MCF 10A (cell line): ENCODE measurements around the gene E2F8. TPM values are rescaled to one million over a fixed set of nuclear protein-coding genes. Genes with fewer than 3 reads are reported as not detected.

Experiments
- BruUV-seq: library from RNA; stranded (reverse); fragments of 400-500 nt; replicated peaks from 2 replicates; lab custom pipeline; 2021; lab: Mats Ljungman, UMichigan
- CTCF ChIA-PET: fragments of 300-600 bp; sonication (Branson Sonifier 250); formaldehyde crosslinking; extraction: SDS; loops from one replicate; lab custom pipeline; 2021; ENCODE audit warnings: antibody characterized with exemption, inconsistent platforms; lab: Yijun Ruan, JAX
- POLR2A ChIA-PET: fragments of 300-600, 350-650 bp; sonication (Branson Sonifier 250); formaldehyde crosslinking; extraction: SDS; loops from one replicate; lab custom pipeline; 2020; ENCODE audit warnings: antibody characterized with exemption, inconsistent platforms; lab: Yijun Ruan, JAX
- DNase-seq: peaks from one replicate; pipeline ENCODE4 v3.0.0-alpha.2; 2018; ENCODE audit not compliant: unreplicated experiment
- H3K27ac Mint-ChIP-seq: one replicate; pipeline ENCODE4 v1.8.0; 2022; ENCODE audit warnings: mild to moderate bottlenecking, low read depth, mixed read lengths; ENCODE audit not compliant: unreplicated experiment
- H3K27me3 Mint-ChIP-seq: one replicate; pipeline ENCODE4 v1.8.0; 2022; ENCODE audit warnings: mixed read lengths; ENCODE audit not compliant: insufficient read depth, unreplicated experiment
- H3K36me3 Mint-ChIP-seq: one replicate; pipeline ENCODE4 v1.8.0; 2022; ENCODE audit warnings: mild to moderate bottlenecking, moderate library complexity, mixed read lengths; ENCODE audit not compliant: insufficient read depth, unreplicated experiment
- H3K4me1 Mint-ChIP-seq: one replicate; pipeline ENCODE4 v1.8.0; 2022; ENCODE audit warnings: mixed read lengths; ENCODE audit not compliant: insufficient read depth, unreplicated experiment
- H3K4me3 Mint-ChIP-seq: one replicate; pipeline ENCODE4 v1.8.0; 2022; ENCODE audit warnings: mild to moderate bottlenecking, moderate library complexity, mixed read lengths; ENCODE audit not compliant: unreplicated experiment
- H3K9me3 Mint-ChIP-seq: one replicate; pipeline ENCODE4 v1.8.0; 2022; ENCODE audit warnings: mixed read lengths; ENCODE audit not compliant: unreplicated experiment
- CTCF ChIP-seq: fragments of 200-600 bp; IDR thresholded peaks from one replicate; pipeline ENCODE4 v1.8.0; 2022; ENCODE audit warnings: antibody characterized with exemption, mild to moderate bottlenecking; ENCODE audit not compliant: unreplicated experiment
- intact Hi-C: fragments of 100-400 bp; cut with micrococcal nuclease; formaldehyde crosslinking; loops from 2 replicates; pipeline ENCODE4 v1.14.1; 2022
- total RNA-seq: library from RNA; stranded (reverse); gene quantifications from 2 replicates; pipeline ENCODE4 v1.2.3, GENCODE V29; 2022

E2F8 gene
- total RNA-seq, 1 experiment from 2014 or later: 1.2 TPM

DNA sequence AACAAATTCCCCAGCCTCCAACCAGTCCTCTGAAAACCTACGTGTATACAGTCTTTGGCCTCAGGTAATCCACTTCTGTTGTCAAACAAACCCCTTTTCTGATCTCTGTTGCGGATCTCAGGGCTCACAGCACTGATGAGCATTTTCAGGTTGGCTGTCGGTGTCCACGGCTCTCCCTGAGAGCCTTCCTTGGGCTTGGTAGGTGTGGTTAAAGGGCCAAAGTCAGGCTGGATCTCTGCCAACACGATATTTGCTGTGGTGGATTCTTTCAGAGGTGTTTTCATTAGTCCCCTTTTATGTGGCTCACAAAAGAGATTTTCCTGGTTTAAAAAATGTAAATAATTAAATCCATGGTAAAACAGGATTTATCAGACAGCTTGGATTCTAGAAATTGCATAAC is 2.9 kb downstream of the E2F8 start:
- BruUV-seq: no TSS peak
- POLR2A ChIA-PET: interaction anchor here (0.6 kb wide), 2 partner anchors 31 to 121 kb away, joined by 3 to 4 read pairs; no protein-coding TSS in a partner anchor
- intact Hi-C loops: no loop called here
- H3K9me3 Mint-ChIP-seq: no peaks in the 10 kb centered on the region
- no peaks in the 10 kb centered on the region for H3K36me3 Mint-ChIP-seq
- H3K27ac Mint-ChIP-seq: no peak overlapping the region
- no peak for TF ChIP-seq CTCF
- H3K4me1 Mint-ChIP-seq: peaks cover 9% of the 10 kb centered on the region
- no peaks in the 10 kb centered on the region for H3K27me3 Mint-ChIP-seq
- no peak for DNase-seq
- CTCF ChIA-PET: interaction anchor here (1.7 kb wide), 1 partner anchor 167 kb away, joined by 7 read pairs; no protein-coding TSS in a partner anchor
- H3K4me3 Mint-ChIP-seq: no peak overlapping the region

- CTCF ChIA-PET: interaction anchor here (1.7 kb wide), 1 partner anchor 167 kb away, joined by 7 read pairs; no protein-coding TSS in a partner anchor
- BruUV-seq: no TSS peak
- POLR2A ChIA-PET: no interaction called here
- no peaks in the 10 kb centered on the region for H3K36me3 Mint-ChIP-seq
- no peak for TF ChIP-seq CTCF
- intact Hi-C loops: no loop called here
- no peak overlapping the region for H3K27ac Mint-ChIP-seq
- no peaks in the 10 kb centered on the region for H3K27me3 Mint-ChIP-seq
- H3K4me1 Mint-ChIP-seq: peaks cover 12% of the 10 kb centered on the region
- H3K4me3 Mint-ChIP-seq: no peak overlapping the region
- H3K9me3 Mint-ChIP-seq: no peaks in the 10 kb centered on the region
- DNase-seq: no peak
Measured at GRCh38 chr11:19237381-19237780, 3.4 kb downstream of the E2F8 start.

DNA sequence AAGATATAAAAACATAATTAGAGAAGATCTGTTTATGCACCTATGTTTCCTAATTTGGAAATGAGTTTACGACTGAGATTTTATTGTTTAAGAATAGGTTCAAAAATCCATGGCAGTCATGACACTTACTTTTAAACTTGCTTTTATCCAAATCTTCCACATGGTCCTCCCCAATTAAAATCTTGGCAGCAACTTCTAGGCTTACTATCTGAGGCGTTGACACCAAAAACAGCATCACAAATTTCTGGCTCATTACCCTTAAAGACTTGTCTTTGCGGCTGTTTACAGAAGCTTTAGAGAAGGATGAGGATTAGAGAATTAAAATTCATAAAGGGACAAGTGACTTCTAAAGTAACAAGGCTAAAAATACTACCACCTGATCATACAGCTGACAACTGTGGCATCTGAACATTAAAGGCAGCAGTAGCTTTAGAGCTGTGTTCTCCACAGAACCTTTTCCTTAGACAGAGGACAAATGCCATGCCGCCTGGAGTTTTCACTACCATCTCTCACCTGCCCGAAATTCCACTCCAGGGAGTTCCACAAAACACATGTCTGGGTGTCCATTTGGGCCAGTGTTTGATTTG is 6.4 kb downstream of the E2F8 start:
- no peaks in the 10 kb centered on the region for H3K9me3 Mint-ChIP-seq
- no peak for DNase-seq
- BruUV-seq: no TSS peak
- intact Hi-C loops: no loop called here
- peaks cover 12% of the 10 kb centered on the region for H3K4me1 Mint-ChIP-seq
- no peak for TF ChIP-seq CTCF
- H3K27ac Mint-ChIP-seq: no peak overlapping the region
- ChIA-PET POLR2A (no interaction called here), CTCF (interaction anchor here (0.8 to 1.4 kb wide), 2 partner anchors 16 to 157 kb away, joined by 3 to 4 read pairs; no protein-coding TSS in a partner anchor)
- no peaks in the 10 kb centered on the region for H3K36me3 Mint-ChIP-seq
- no peak overlapping the region for H3K4me3 Mint-ChIP-seq
- H3K27me3 Mint-ChIP-seq: no peaks in the 10 kb centered on the region

DNA sequence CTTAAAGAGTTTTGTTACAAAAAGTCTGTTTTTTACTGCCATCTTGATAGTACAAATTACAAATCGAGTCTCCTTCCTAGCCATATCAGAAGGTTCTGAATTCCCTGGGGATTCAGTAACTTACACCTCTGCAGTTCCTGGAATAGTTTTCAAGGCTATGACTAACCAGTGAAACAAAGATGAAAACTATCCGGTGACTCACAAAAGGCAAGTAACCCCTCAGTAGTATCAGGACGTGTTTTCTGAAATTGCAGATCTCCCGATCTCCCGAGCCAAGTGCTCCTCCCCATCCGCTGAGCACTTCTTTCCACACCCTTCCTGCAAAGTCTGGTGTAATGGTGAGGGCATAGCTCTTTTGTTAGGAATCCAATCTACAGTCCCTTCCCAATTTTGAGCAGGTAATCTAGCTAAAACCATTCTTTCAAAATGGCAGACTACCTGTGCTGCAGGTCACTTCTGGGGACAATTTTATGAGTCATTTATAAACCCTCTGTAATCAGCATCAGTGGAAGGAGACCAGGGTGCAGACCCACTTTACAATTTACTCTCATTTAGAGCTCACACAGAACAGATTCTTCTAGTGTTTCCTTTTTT is 7.7 kb downstream of the E2F8 start:
- peaks cover 8% of the 10 kb centered on the region for H3K4me1 Mint-ChIP-seq
- TF ChIP-seq CTCF: no peak
- BruUV-seq: no TSS peak
- CTCF ChIA-PET: interaction anchor here (0.6 to 1.6 kb wide), 3 partner anchors 18 to 794 kb away, joined by 3 to 6 read pairs (median 4); no protein-coding TSS in a partner anchor
- peak overlapping the region; percentile 32 for H3K4me3 Mint-ChIP-seq
- no peaks in the 10 kb centered on the region for H3K36me3 Mint-ChIP-seq
- no peaks in the 10 kb centered on the region for H3K27me3 Mint-ChIP-seq
- H3K9me3 Mint-ChIP-seq: no peaks in the 10 kb centered on the region
- POLR2A ChIA-PET: interaction anchor here (0.6 to 1.7 kb wide), 4 partner anchors 9 to 133 kb away, joined by 3 to 5 read pairs (median 4); no protein-coding TSS in a partner anchor
- H3K27ac Mint-ChIP-seq: peak overlapping the region; percentile 8
- intact Hi-C loops: loop anchor here (2.0 kb wide), 1 partner anchor 44 kb away; no protein-coding TSS in a partner anchor
- peak; percentile 91 for DNase-seq
